Neural cell (in vitro differentiated cells): ENCODE results near the gene OTOG. TPM values are rescaled to one million over a fixed set of nuclear protein-coding genes. Genes with fewer than 3 reads are reported as not detected.
A peak's percentile ranks its signal among the peaks of the same experiment; 100 is the strongest.

Experiments used
- H2AFZ ChIP-seq: fragments of 200-600, 300-800 bp; sonication (generic), shearing (Covaris generic); 2 replicates; pipeline ENCODE4 v1.6.0; 2014; ENCODE audit warnings: low read depth, mild to moderate bottlenecking, antibody characterized with exemption, low read length, moderate library complexity
- H3F3A ChIP-seq: fragments of 200-600 bp; shearing (Covaris generic); 2 replicates; pipeline ENCODE4 v1.6.1; 2016; ENCODE audit warnings: mild to moderate bottlenecking, moderate library complexity, mixed read lengths, antibody characterized with exemption, low read length; ENCODE audit not compliant: insufficient read depth, poor library complexity, severe bottlenecking
- H3K27ac ChIP-seq: fragments of 200-600, 300-800 bp; sonication (generic), shearing (Covaris generic); 2 replicates; pipeline ENCODE4 v1.5.1; 2014; ENCODE audit warnings: mild to moderate bottlenecking, low read length, moderate library complexity
- H3K27me3 ChIP-seq: fragments of 300-800, 200-600 bp; sonication (generic), shearing (Covaris generic); 2 replicates; pipeline ENCODE4 v1.6.0; 2014; ENCODE audit warnings: mild to moderate bottlenecking, low read depth, low read length, moderate library complexity; ENCODE audit not compliant: insufficient read depth
- H3K36me3 ChIP-seq: fragments of 300-800, 200-600 bp; sonication (generic), shearing (Covaris generic); 2 replicates; pipeline ENCODE4 v1.5.1; 2014; ENCODE audit warnings: mild to moderate bottlenecking, antibody characterized with exemption, low read length, moderate library complexity; ENCODE audit not compliant: insufficient read depth
- H3K4me2 ChIP-seq: fragments of 300-800, 200-600 bp; sonication (generic), shearing (Covaris generic); 2 replicates; pipeline ENCODE4 v1.6.0; 2014; ENCODE audit warnings: mild to moderate bottlenecking, low read length
- H3K4me3 ChIP-seq: fragments of 300-800, 200-600 bp; sonication (generic), shearing (Covaris generic); 2 replicates; pipeline ENCODE4 v1.5.1; 2014; ENCODE audit warnings: mild to moderate bottlenecking, low read length, moderate library complexity
- H3K79me2 ChIP-seq: fragments of 200-600 bp; shearing (Covaris generic); replicated peaks from 2 replicates; pipeline ENCODE4 v1.6.0; 2014; ENCODE audit warnings: mild to moderate bottlenecking, low read length, moderate library complexity; ENCODE audit not compliant: insufficient read depth
- H3K9ac ChIP-seq: fragments of 300-800, 200-600 bp; sonication (generic), shearing (Covaris generic); 2 replicates; pipeline ENCODE4 v1.6.1; 2016; ENCODE audit warnings: mild to moderate bottlenecking, low read length, mixed read lengths
- H3K9me2 ChIP-seq: fragments of 200-600 bp; shearing (Covaris generic); 2 replicates; pipeline ENCODE4 v1.6.1; 2016; ENCODE audit warnings: mild to moderate bottlenecking, low read length, mixed read lengths; ENCODE audit not compliant: insufficient read depth
- H3K9me3 ChIP-seq: fragments of 200-600, 300-800 bp; sonication (generic), shearing (Covaris generic); 2 replicates; pipeline ENCODE4 v1.6.1; 2016; ENCODE audit warnings: mild to moderate bottlenecking, mixed run types, low read length, moderate library complexity, mixed read lengths
- H4K20me1 ChIP-seq: fragments of 200-600 bp; shearing (Covaris generic); 2 replicates; pipeline ENCODE4 v1.6.1; 2016; ENCODE audit warnings: mild to moderate bottlenecking, mixed run types; ENCODE audit not compliant: insufficient read depth
- CTCF ChIP-seq: fragments of 450-650 bp; IDR thresholded peaks from 2 replicates; pipeline ENCODE4 v1.5.1; 2014; ENCODE audit warnings: antibody characterized with exemption, mild to moderate bottlenecking, moderate library complexity; ENCODE audit not compliant: poor library complexity, severe bottlenecking
- EP300 ChIP-seq: fragments of 450-650 bp; conservative IDR thresholded peaks from 2 replicates; pipeline ENCODE4 v1.6.1; 2014; ENCODE audit warnings: antibody characterized with exemption, mild to moderate bottlenecking, moderate library complexity; ENCODE audit not compliant: poor library complexity, severe bottlenecking
- EZH2 ChIP-seq: fragments of 200-600, 300-800 bp; shearing (Covaris generic), sonication (generic); IDR thresholded peaks from 2 replicates; pipeline ENCODE4 v1.6.1; 2014; ENCODE audit warnings: antibody characterized with exemption, low read length, borderline replicate concordance, mild to moderate bottlenecking; ENCODE audit not compliant: insufficient read depth, poor library complexity, severe bottlenecking
- MXI1 ChIP-seq: fragments of 450-650 bp; conservative IDR thresholded peaks from 2 replicates; pipeline ENCODE4 v1.6.1; 2014; ENCODE audit warnings: antibody characterized with exemption, mild to moderate bottlenecking; ENCODE audit not compliant: poor library complexity, severe bottlenecking
- POLR2AphosphoS5 ChIP-seq: IDR thresholded peaks from 2 replicates; pipeline ENCODE4 v1.6.1; 2012
- RAD21 ChIP-seq: fragments of 450-650 bp; conservative IDR thresholded peaks from 2 replicates; pipeline ENCODE4 v1.6.1; 2014; ENCODE audit warnings: antibody characterized with exemption, mild to moderate bottlenecking, moderate library complexity
- REST ChIP-seq: IDR thresholded peaks from 2 replicates; pipeline ENCODE4 v1.6.1; 2012; ENCODE audit warnings: borderline replicate concordance
- SMC3 ChIP-seq: fragments of 450-650 bp; conservative IDR thresholded peaks from 2 replicates; pipeline ENCODE4 v1.6.1; 2014; ENCODE audit warnings: antibody characterized with exemption, mild to moderate bottlenecking, moderate library complexity; ENCODE audit not compliant: poor library complexity
- TAF1 ChIP-seq: IDR thresholded peaks from 2 replicates; pipeline ENCODE4 v1.6.1; 2012; ENCODE audit warnings: low read depth
- polyA plus RNA-seq: library from polyadenylated mRNA; depleted of rRNA; stranded (reverse); fragments of >200 nt; gene quantifications from 2 replicates; pipeline ENCODE4 v1.2.3, GENCODE V29; 2014

Gene OTOG
- polyA plus RNA-seq, 1 donor from 2014 or later, result not detected

DNA sequence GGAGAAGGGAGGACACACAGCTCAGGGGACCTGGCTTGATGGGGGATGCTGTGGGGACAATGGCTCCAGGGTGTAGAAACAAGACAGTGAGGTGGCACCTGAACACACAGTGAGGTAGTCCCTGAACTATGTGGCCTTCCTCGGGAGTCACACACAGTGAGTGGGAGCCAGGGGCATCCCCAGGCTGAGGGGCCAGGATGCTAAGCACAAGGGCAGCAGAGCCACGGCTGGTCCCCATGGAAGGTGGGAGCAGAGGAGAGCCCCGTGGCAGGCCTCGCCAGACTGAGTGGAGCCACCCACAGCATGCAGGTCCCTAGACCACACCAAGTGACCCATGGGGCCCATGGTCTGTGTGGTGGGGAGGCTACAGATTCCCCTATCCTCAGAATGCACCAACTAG is 44.4 kb upstream of the OTOG start:
- Histone ChIP-seq H2AFZ (no peak overlapping the region), H4K20me1 (no peaks in the 10 kb centered on the region), H3K4me2 (no peak overlapping the region), H3K27ac (no peak overlapping the region), H3F3A (no peaks in the 10 kb centered on the region), H3K9me2 (no peaks in the 10 kb centered on the region), H3K4me3 (no peak overlapping the region), H3K27me3 (no peaks in the 10 kb centered on the region), H3K36me3 (no peaks in the 10 kb centered on the region), H3K79me2 (no peaks in the 10 kb centered on the region), H3K9ac (no peak overlapping the region), H3K9me3 (no peaks in the 10 kb centered on the region)
- no peak for TF ChIP-seq CTCF
- no peak for TF ChIP-seq RAD21
- TF ChIP-seq TAF1, result no peak
- TF ChIP-seq REST, result no peak
- TF ChIP-seq EP300, result no peak
- no peak for TF ChIP-seq EZH2
- no peak for TF ChIP-seq MXI1
- no peak for TF ChIP-seq POLR2AphosphoS5
- no peak for TF ChIP-seq SMC3

DNA sequence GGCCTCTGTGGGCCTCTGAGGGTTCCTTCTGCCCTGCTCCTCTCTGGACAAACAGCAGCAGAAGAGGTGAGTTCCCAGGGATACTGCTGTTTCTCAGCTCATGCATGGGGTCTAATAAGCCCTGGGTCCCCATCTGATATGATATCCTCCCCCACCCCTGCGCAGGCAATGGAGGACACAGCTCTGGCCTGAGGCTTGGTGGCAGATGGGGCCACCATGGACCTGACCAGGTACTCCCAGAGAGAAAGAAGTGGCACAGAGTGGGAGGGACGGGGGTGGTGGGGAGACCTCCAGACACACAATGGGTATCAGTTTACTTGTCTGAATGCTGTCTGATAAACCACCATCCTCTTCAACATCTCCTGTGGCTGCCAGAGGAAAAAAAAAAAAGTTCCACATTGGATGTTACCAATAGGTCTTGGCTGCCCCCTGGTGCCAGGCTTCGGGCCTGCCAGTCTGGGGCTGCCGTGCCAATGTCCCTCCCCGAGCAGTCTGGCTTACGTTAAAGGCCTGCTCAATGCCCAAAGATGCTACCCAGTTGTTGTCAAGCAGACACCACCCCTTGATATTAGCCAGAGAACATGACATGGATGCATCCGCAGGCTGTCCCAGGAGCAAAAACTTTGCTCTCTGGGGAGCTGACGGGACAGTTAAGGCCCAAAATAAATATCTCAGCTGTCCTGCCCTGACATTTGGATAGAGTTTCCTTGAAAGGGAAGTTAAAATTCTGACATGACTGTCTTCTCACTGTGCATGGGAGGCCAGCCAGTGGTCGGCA is 42.5 kb upstream of the OTOG start:
- no peak overlapping the region for H3K9ac ChIP-seq
- no peaks in the 10 kb centered on the region for H4K20me1 ChIP-seq
- no peak overlapping the region for H3K27ac ChIP-seq
- H3K9me3 ChIP-seq, result no peaks in the 10 kb centered on the region
- no peak overlapping the region for H3K4me2 ChIP-seq
- H2AFZ ChIP-seq, result no peak overlapping the region
- no peaks in the 10 kb centered on the region for H3K79me2 ChIP-seq
- H3F3A ChIP-seq, result no peaks in the 10 kb centered on the region
- H3K27me3 ChIP-seq, result no peaks in the 10 kb centered on the region
- H3K4me3 ChIP-seq, result no peak overlapping the region
- no peaks in the 10 kb centered on the region for H3K9me2 ChIP-seq
- no peaks in the 10 kb centered on the region for H3K36me3 ChIP-seq
- TF ChIP-seq EZH2, result no peak
- TF ChIP-seq POLR2AphosphoS5, result no peak
- no peak for TF ChIP-seq MXI1
- no peak for TF ChIP-seq REST
- peak; percentile 78 for TF ChIP-seq SMC3
- TF ChIP-seq TAF1, result no peak
- no peak for TF ChIP-seq EP300
- TF ChIP-seq CTCF, result peak; percentile 66
- TF ChIP-seq RAD21, result peak; percentile 71
